ENCODE data around the gene NUDT4. TPM values are rescaled to one million over a fixed set of nuclear protein-coding genes. Genes with fewer than 3 reads are reported as not detected.

Gene NUDT4
- polyA plus RNA-seq, 1 of the 3 experiments (the other 2 are of a cell fraction) = 19.8 TPM

GRCh38 chr12:93419388-93420034 is 41.8 kb downstream of the NUDT4 start:
- peaks cover 0 to 4% of the 10 kb centered on the region in 2 experiments for H3K36me3 ChIP-seq (replicated peaks in 1 of 2; ENCODE audit: control insufficient read depth in 1 of 2, insufficient read depth in 2 of 2, low read length in 1 of 2)
- no peaks in the 10 kb centered on the region for H3K9me2 ChIP-seq
- no peak overlapping the region for H3K4me3 ChIP-seq (ENCODE audit: low read depth in 2 of 2, low read length in 1 of 2)
- H3K9ac ChIP-seq = no peak overlapping the region
- H3F3A ChIP-seq (replicated peaks; ENCODE audit: insufficient read depth) = peaks cover 30% of the 10 kb centered on the region
- CTCF ChIA-PET = interaction anchor here (0.6 to 3.1 kb wide), 37 partner anchors 9 to 742 kb away, joined by 3 to 31 read pairs (median 4); partner anchors contain the start of gene UBE2N
- POLR2A ChIA-PET = interaction anchor here (0.6 to 2.2 kb wide), 2 partner anchors 12 to 16 kb away, joined by 4 to 10 read pairs; no protein-coding TSS in a partner anchor
- DNase-seq = peak; percentile 41
- H2AFZ ChIP-seq (ENCODE audit: low read depth) = no peak overlapping the region
- H3K9me3 ChIP-seq = no peaks in the 10 kb centered on the region
- peak overlapping the region in 1 of 2 experiments; percentile 47; a peak in 2 of 4 replicates for H3K27ac ChIP-seq (ENCODE audit: low read depth in 2 of 2, low read length in 1 of 2)
- H3K4me2 ChIP-seq = no peak overlapping the region
- peaks cover 100% of the 10 kb centered on the region for H3K79me2 ChIP-seq (ENCODE audit: insufficient read depth)
- TF ChIP-seq IRF3 (IDR thresholded peaks at IDR 0.05; ENCODE audit: low read depth, low read length) (no peak), SMC3 (IDR thresholded peaks at IDR 0.05; ENCODE audit: low read depth, low read length) (peak; percentile 38; the same call in 1 of the 2 replicates), CTCF (IDR thresholded peaks at IDR 0.05) (peak; percentile 77), RAD21 (IDR thresholded peaks at IDR 0.05; ENCODE audit: low read length) (peak; percentile 58), RFX5 (IDR thresholded peaks at IDR 0.05; ENCODE audit: low read length) (no peak)
- H3K4me1 ChIP-seq (ENCODE audit: control insufficient read depth in 1 of 2, insufficient read depth in 2 of 2, low read depth in 1 of 2, low read length in 1 of 2) = peaks cover 7 to 24% of the 10 kb centered on the region in 2 experiments; a peak in 3 of 4 replicates
- WGBS (ENCODE audit: low lambda C conversion rate) = 0% methylated on average over 1 of the region's 1 CpG
- peaks cover 83% of the 10 kb centered on the region for H4K20me1 ChIP-seq (ENCODE audit: insufficient read depth)
- no peaks in the 10 kb centered on the region for H3K27me3 ChIP-seq (ENCODE audit: insufficient read depth)

GRCh38 chr12:93422050-93422449 is 44.3 kb downstream of the NUDT4 start:
- Histone ChIP-seq H3F3A (replicated peaks; ENCODE audit: insufficient read depth) (peaks cover 7% of the 10 kb centered on the region), H3K27ac (ENCODE audit: low read depth in 2 of 2, low read length in 1 of 2) (no peak overlapping the region), H3K27me3 (ENCODE audit: insufficient read depth) (no peaks in the 10 kb centered on the region), H3K9me2 (no peaks in the 10 kb centered on the region), H3K4me2 (no peak overlapping the region), H4K20me1 (ENCODE audit: insufficient read depth) (peaks cover 95% of the 10 kb centered on the region), H2AFZ (ENCODE audit: low read depth) (no peak overlapping the region), H3K9me3 (no peaks in the 10 kb centered on the region), H3K4me1 (ENCODE audit: control insufficient read depth in 1 of 2, insufficient read depth in 2 of 2, low read depth in 1 of 2, low read length in 1 of 2) (peaks cover 20 to 25% of the 10 kb centered on the region in 2 experiments; a peak in 3 of 4 replicates), H3K4me3 (ENCODE audit: low read depth in 2 of 2, low read length in 1 of 2) (no peak overlapping the region), H3K36me3 (replicated peaks in 1 of 2; ENCODE audit: control insufficient read depth in 1 of 2, insufficient read depth in 2 of 2, low read length in 1 of 2) (peaks cover 0 to 4% of the 10 kb centered on the region in 2 experiments), H3K79me2 (ENCODE audit: insufficient read depth) (peaks cover 100% of the 10 kb centered on the region), H3K9ac (no peak overlapping the region)
- POLR2A ChIA-PET = interaction anchor here (1.2 to 1.3 kb wide), 2 partner anchors 16 to 19 kb away, joined by 3 read pairs; partner anchors contain the start of gene UBE2N
- CTCF ChIA-PET = interaction anchor here (1.1 to 3.1 kb wide), 3 partner anchors 12 to 680 kb away, joined by 3 to 31 read pairs (median 3); no protein-coding TSS in a partner anchor
- no peak for DNase-seq
- TF ChIP-seq GABPA (IDR thresholded peaks at IDR 0.05; ENCODE audit: low read depth) (no peak), TAF1 (IDR thresholded peaks at IDR 0.05; ENCODE audit: borderline replicate concordance, low read depth, low read length) (no peak)
- WGBS (ENCODE audit: low lambda C conversion rate) = 90% methylated on average over 2 of the region's 2 CpGs

Measured in SK-N-SH (cell line).